Fibroblast of upper back skin (primary cell): ENCODE data around the gene MACROH2A1.

ENCODE experiments used
- DNase-seq: peaks from one replicate; pipeline ENCODE4 v3.0.0-alpha.2; 2013

MACROH2A1 gene

GRCh38 chr5:135310328-135310989, 88.6 kb downstream of the MACROH2A1 start:
- peak; percentile 69 for DNase-seq

GRCh38 chr5:135309391-135310327, 89.4 kb downstream of the MACROH2A1 start:
- no peak for DNase-seq

GRCh38 chr5:135308752-135309151, 90.3 kb downstream of the MACROH2A1 start:
- DNase-seq = peak; percentile 78

GRCh38 chr5:135308245-135308644, 90.8 kb downstream of the MACROH2A1 start:
- peak; percentile 34 for DNase-seq

- DNase-seq = no peak
Observed at GRCh38 chr5:135307143-135307903, 91.7 kb downstream of the MACROH2A1 start.

GRCh38 chr5:135306557-135306956, 92.5 kb downstream of the MACROH2A1 start:
- no peak for DNase-seq

- peak; percentile 52 for DNase-seq
Observed at GRCh38 chr5:135304352-135305221, 94.4 kb downstream of the MACROH2A1 start.

- no peak for DNase-seq
Observed at GRCh38 chr5:135303582-135304173, 95.4 kb downstream of the MACROH2A1 start.

GRCh38 chr5:135296900-135297816, 101.9 kb downstream of the MACROH2A1 start:
- no peak for DNase-seq

- no peak for DNase-seq
Observed at GRCh38 chr5:135295852-135296251, 103.2 kb downstream of the MACROH2A1 start.

- DNase-seq = no peak
Observed at GRCh38 chr5:135294793-135295192, 104.2 kb downstream of the MACROH2A1 start.

- DNase-seq = no peak
Observed at GRCh38 chr5:135289651-135290050, 109.4 kb downstream of the MACROH2A1 start.

GRCh38 chr5:135287551-135287950, 111.5 kb downstream of the MACROH2A1 start:
- no peak for DNase-seq
